Parathyroid adenoma (tissue), 2 donors: Measurements from ENCODE around the gene TRIM52.
A peak's percentile ranks its signal among the peaks of the same experiment; 100 is the strongest.
"Not testable (repeated sequence)": the region's sequence is repeated elsewhere in the genome, so short reads cannot be mapped to it uniquely, and the experiment has no call there.

Experiments used
- H2AFZ ChIP-seq: fragments of 300-600 bp; sonication (generic); one replicate; pipeline ENCODE4 v1.7.0; 2017; ENCODE audit warnings: antibody characterized with exemption, mild to moderate bottlenecking
- H3K27ac ChIP-seq: fragments of 300-600 bp; sonication (generic); one replicate; pipeline ENCODE4 v1.7.0; 2017
- H3K27me3 ChIP-seq: fragments of 300-600 bp; sonication (generic); one replicate; pipeline ENCODE4 v1.7.0; 2017; ENCODE audit warnings: low read length; ENCODE audit not compliant: control insufficient read depth, insufficient read depth
- H3K36me3 ChIP-seq: fragments of 300-600 bp; sonication (generic); one replicate; pipeline ENCODE4 v1.7.0; 2017; ENCODE audit warnings: low read length; ENCODE audit not compliant: control insufficient read depth, insufficient read depth
- H3K4me1 ChIP-seq: fragments of 300-600 bp; sonication (generic); one replicate; pipeline ENCODE4 v1.7.0; 2017; ENCODE audit warnings: control low read depth
- H3K4me2 ChIP-seq: fragments of 300-600 bp; sonication (generic); one replicate; pipeline ENCODE4 v1.7.0; 2017; ENCODE audit warnings: low read length
- H3K4me3 ChIP-seq: fragments of 300-600 bp; sonication (generic); one replicate; pipeline ENCODE4 v1.7.0; 2017; ENCODE audit warnings: low read depth, low read length
- H3K79me2 ChIP-seq: fragments of 300-600 bp; sonication (generic); one replicate; pipeline ENCODE4 v1.7.0; 2017; ENCODE audit warnings: control low read depth
- H3K9ac ChIP-seq: fragments of 300-600 bp; sonication (generic); one replicate; pipeline ENCODE4 v1.7.0; 2017; ENCODE audit warnings: mild to moderate bottlenecking
- H3K9me3 ChIP-seq: fragments of 300-600 bp; sonication (generic); one replicate; pipeline ENCODE4 v1.7.0; 2017; ENCODE audit warnings: low read length; ENCODE audit not compliant: control insufficient read depth
- TF ChIP-seq, protein P1 (sequence below): fragments of 300-600 bp; sonication (generic); IDR thresholded peaks from one replicate; pipeline ENCODE4 v1.7.0; 2017; ENCODE audit warnings: antibody characterized with exemption, mild to moderate bottlenecking
- donor health status: primary hyperparathyroidism.

TRIM52 gene

DNA sequence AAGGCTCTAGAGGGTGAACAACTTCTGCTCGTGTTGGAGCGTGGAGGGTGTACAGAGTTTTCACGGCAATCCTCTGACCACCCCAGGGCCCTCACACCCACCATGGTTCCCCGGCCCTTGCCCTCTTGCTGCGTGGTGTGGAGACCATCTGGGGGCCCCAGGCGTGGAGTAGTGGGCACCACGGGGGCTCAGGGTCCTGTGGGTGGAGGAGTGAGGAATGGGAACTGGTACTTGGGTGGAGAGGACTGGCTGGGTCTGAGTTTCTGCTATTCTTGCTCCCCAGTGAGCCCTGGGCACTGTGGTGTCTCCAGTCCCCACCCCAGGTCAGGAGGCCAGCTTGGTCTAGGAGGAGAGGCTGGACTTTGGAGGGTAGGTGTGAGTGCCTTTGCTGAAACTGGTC, 21.9 kb upstream of the TRIM52 start:
- H3K4me1 ChIP-seq: no peaks in the 10 kb centered on the region
- TF ChIP-seq, protein P1, sequence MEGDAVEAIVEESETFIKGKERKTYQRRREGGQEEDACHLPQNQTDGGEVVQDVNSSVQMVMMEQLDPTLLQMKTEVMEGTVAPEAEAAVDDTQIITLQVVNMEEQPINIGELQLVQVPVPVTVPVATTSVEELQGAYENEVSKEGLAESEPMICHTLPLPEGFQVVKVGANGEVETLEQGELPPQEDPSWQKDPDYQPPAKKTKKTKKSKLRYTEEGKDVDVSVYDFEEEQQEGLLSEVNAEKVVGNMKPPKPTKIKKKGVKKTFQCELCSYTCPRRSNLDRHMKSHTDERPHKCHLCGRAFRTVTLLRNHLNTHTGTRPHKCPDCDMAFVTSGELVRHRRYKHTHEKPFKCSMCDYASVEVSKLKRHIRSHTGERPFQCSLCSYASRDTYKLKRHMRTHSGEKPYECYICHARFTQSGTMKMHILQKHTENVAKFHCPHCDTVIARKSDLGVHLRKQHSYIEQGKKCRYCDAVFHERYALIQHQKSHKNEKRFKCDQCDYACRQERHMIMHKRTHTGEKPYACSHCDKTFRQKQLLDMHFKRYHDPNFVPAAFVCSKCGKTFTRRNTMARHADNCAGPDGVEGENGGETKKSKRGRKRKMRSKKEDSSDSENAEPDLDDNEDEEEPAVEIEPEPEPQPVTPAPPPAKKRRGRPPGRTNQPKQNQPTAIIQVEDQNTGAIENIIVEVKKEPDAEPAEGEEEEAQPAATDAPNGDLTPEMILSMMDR: no peak
- no peak overlapping the region for H2AFZ ChIP-seq
- H3K27ac ChIP-seq: no peak overlapping the region
- no peaks in the 10 kb centered on the region for H3K9me3 ChIP-seq
- H3K36me3 ChIP-seq: no peaks in the 10 kb centered on the region
- no peak overlapping the region for H3K4me3 ChIP-seq
- no peaks in the 10 kb centered on the region for H3K27me3 ChIP-seq
- no peak overlapping the region for H3K9ac ChIP-seq
- no peak overlapping the region for H3K4me2 ChIP-seq
- H3K79me2 ChIP-seq: no peaks in the 10 kb centered on the region

DNA sequence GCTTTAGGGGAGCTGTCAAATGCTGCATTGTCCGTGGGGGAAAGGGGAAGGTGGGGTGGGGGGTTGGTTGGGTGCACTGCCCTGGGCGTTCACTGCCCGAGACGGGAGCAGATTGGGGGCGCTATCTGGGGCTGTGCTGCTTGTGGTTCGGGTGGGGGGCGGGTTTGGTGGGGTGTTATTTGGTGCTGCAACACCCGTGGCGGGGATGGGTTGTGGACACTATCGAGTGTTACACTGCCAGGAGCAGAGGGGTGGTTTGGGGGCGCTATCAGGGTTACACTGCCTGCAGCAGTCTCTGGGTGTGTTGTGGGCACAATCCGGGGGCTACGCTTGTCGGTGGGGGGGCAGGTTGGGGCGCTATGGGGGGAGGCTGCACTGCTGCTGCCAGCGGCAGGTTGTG, 21.5 kb upstream of the TRIM52 start:
- not testable (repeated sequence) for H3K36me3 ChIP-seq, H3K4me1 ChIP-seq, H3K27me3 ChIP-seq, H3K9me3 ChIP-seq, H3K9ac ChIP-seq, H3K4me2 ChIP-seq, H3K79me2 ChIP-seq, H3K4me3 ChIP-seq, H2AFZ ChIP-seq, H3K27ac ChIP-seq

DNA sequence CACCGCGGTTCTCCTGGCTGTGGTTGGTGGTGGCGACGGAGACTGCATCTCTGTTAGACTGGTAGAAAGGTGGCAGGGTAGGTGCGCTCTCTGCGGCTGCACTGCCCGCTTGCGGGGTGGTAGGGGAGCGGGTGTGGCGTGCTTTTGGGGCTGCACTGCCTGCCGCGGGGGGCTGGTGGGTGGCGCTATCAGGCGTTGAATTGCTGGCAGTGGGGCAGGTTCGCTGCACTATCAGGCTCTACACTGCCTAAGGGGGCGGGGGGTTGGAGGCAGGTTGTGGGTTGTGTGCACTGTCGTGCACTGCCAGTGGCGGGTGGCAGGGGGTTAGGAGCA, 21.0 kb upstream of the TRIM52 start:
- Histone ChIP-seq H3K4me2 (no peak overlapping the region), H3K36me3 (no peaks in the 10 kb centered on the region), H3K79me2 (no peaks in the 10 kb centered on the region), H3K4me3 (no peak overlapping the region), H3K4me1 (no peaks in the 10 kb centered on the region), H3K27me3 (no peaks in the 10 kb centered on the region), H3K9ac (no peak overlapping the region), H3K9me3 (no peaks in the 10 kb centered on the region), H3K27ac (no peak overlapping the region), H2AFZ (no peak overlapping the region)
- TF ChIP-seq, protein P1: no peak

DNA sequence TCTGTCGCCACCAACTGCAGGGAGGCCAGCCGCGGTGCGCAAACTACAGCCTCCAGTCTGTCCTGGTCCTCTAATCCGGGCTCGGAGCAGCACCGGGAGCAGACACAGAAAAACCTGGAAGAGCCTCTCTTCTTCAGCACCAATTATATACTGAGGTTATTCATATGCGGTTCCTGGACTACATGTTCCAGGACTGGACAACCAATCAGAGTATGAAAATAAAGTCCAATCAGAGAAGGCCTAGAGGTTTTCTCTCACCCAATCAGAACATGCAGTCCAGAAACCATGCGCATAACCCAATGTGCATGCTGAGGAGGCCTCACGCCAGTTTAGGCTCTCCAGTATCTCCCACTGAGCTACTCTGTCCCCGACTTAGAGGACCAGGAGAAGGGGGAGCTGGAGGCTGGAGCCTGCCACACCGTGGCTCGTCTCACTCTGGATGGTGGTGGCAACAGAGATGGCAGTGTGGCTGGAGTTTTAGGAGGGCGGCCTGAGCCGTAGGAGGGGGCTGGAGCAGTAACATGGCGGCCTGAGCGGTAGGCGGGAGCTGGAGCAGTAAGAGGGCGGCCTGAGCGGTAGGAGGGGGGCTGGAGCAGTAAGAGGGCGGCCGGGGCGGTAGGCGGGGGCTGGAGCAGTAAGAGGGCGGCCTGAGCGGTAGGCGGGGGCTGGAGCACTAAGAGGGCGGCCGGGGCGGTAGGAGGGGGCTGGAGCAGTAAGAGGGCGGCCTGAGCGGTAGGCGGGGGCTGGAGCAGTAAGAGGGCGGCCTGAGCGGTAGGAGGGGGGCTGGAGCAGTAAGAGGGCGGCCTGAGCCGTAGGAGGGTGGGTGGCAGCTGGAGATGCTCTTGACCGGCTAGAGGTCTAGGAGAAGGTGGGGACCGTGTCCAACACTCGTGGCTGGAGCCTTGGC, 20.4 kb upstream of the TRIM52 start:
- Histone ChIP-seq H3K79me2 (no peaks in the 10 kb centered on the region), H3K36me3 (no peaks in the 10 kb centered on the region), H2AFZ (no peak overlapping the region), H3K4me1 (no peaks in the 10 kb centered on the region), H3K9ac (no peak overlapping the region), H3K27me3 (no peaks in the 10 kb centered on the region), H3K27ac (no peak overlapping the region), H3K4me3 (no peak overlapping the region), H3K4me2 (no peak overlapping the region), H3K9me3 (no peaks in the 10 kb centered on the region)
- TF ChIP-seq, protein P1: no peak

DNA sequence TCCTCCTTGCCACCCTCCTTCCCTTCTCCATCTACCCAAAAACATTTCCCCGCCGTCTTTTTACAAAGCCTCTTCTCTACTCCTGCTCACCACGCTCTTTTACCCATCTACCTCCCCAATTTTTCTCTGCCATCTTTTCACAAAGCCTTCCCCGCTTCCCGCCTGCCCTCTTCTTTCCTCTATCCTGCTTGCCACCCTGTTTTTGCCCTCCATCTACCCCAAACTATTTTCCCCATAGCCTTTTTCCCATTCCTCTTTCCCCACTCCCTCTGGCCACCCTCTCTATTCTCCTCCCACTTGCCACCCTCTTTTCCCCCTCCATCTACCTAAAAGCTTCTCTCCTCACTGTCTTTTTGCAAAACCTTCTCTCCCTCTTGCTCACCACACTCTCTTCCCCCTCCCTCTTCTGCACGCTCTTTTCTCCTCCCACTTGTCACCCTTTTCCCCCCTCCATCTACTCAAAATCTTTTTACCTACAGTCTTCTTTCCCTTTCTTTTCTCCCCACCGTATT, 19.4 kb upstream of the TRIM52 start:
- Histone ChIP-seq H3K27ac (no peak overlapping the region), H3K9me3 (no peaks in the 10 kb centered on the region), H3K9ac (no peak overlapping the region), H3K27me3 (no peaks in the 10 kb centered on the region), H3K4me2 (no peak overlapping the region), H3K4me3 (no peak overlapping the region), H3K79me2 (no peaks in the 10 kb centered on the region), H2AFZ (no peak overlapping the region), H3K36me3 (no peaks in the 10 kb centered on the region), H3K4me1 (no peaks in the 10 kb centered on the region)
- TF ChIP-seq, protein P1: no peak

DNA sequence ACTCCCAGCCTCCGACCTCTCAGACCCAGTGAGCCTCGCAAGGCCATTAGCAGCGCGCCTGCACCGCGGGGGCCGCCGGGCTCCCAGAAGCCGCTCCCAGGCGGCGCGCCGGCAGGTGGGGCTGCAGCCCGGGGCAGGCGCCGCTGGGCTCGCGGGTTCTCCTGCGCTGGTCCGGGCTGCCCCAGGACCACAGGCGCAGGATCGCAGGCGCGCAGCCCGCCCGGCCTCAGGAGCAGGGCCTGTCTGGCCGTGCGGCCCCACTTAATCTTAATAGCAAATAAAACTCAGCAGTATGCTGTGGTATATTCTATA, 12.4 kb upstream of the TRIM52 start:
- not testable (repeated sequence) for H3K27ac ChIP-seq, H3K27me3 ChIP-seq, H3K36me3 ChIP-seq, H3K79me2 ChIP-seq, H3K4me3 ChIP-seq, H3K4me2 ChIP-seq, H3K9me3 ChIP-seq, H3K4me1 ChIP-seq, H3K9ac ChIP-seq
- peak overlapping the region; percentile 34 for H2AFZ ChIP-seq
